DMS114 treated with DMSO at 0.1 percent for 48 hours (cell line): ENCODE data around the gene TBC1D22B.
A peak's percentile ranks its signal among the peaks of the same experiment; 100 is the strongest.

Experiments
- DNase-seq: peaks from one replicate; lab custom pipeline; 2025; ENCODE audit not compliant: unreplicated experiment; lab: John Stamatoyannopoulos, UW

TBC1D22B gene

GRCh38 chr6:37257634-37258404, at the start of gene TBC1D22B, which contains the start of gene TMEM217:
TBC1D22B (plus strand) TSS chr6:37257772; CDS start chr6:37257918, 146 bp downstream.
TMEM217 (minus strand) TSS chr6:37258144; CDS start chr6:37219030, 39,114 bp downstream.
- DNase-seq, result peak; percentile 95

- DNase-seq, result peak; percentile 65
These were observed 49.6 kb upstream of the TBC1D22B start for GRCh38 chr6:37207903-37208456.

GRCh38 chr6:37208793-37209192, 48.8 kb upstream of the TBC1D22B start:
- DNase-seq, result no peak

- no peak for DNase-seq
These were observed 47.9 kb upstream of the TBC1D22B start for GRCh38 chr6:37209461-37210205.

GRCh38 chr6:37210313-37210968, 47.1 kb upstream of the TBC1D22B start:
- DNase-seq, result peak; percentile 80

GRCh38 chr6:37212268-37212667, 45.3 kb upstream of the TBC1D22B start:
- DNase-seq, result no peak

GRCh38 chr6:37218061-37218460, 39.5 kb upstream of the TBC1D22B start:
- DNase-seq, result no peak

GRCh38 chr6:37218511-37218910, 39.1 kb upstream of the TBC1D22B start:
- DNase-seq, result no peak

- no peak for DNase-seq
These were observed 35.9 kb upstream of the TBC1D22B start for GRCh38 chr6:37221585-37222124.

- peak; percentile 95 for DNase-seq
These were observed 35.2 kb upstream of the TBC1D22B start for GRCh38 chr6:37222125-37222967.

GRCh38 chr6:37222992-37223391, 34.6 kb upstream of the TBC1D22B start:
- DNase-seq, result no peak

GRCh38 chr6:37225350-37226169, 32.0 kb upstream of the TBC1D22B start:
- no peak for DNase-seq

GRCh38 chr6:37230104-37230503, 27.5 kb upstream of the TBC1D22B start:
- DNase-seq, result no peak

GRCh38 chr6:37232430-37233017, 25.0 kb upstream of the TBC1D22B start:
- DNase-seq, result no peak

GRCh38 chr6:37233541-37233940, 24.0 kb upstream of the TBC1D22B start:
- no peak for DNase-seq

- no peak for DNase-seq
These were observed 20.7 kb upstream of the TBC1D22B start for GRCh38 chr6:37236921-37237320.

GRCh38 chr6:37237789-37238188, 19.8 kb upstream of the TBC1D22B start:
- DNase-seq, result no peak

GRCh38 chr6:37238381-37238780, 19.2 kb upstream of the TBC1D22B start:
- no peak for DNase-seq

- DNase-seq, result no peak
These were observed 18.0 kb upstream of the TBC1D22B start for GRCh38 chr6:37239526-37239925.
